Stomach (tissue), 19 donors: Measurements from ENCODE around the gene TNNI2. TPM values are rescaled to one million over a fixed set of nuclear protein-coding genes. Genes with fewer than 3 reads are reported as not detected.

ENCODE experiments used
- DNase-seq, 2 donors: peaks; one replicate each; pipeline versions ENCODE4 v3.0.0 to v3.0.0-alpha.2; 2013 to 2019
- H3K27ac ChIP-seq, 5 donors: fragments of 200-600 bp in 4 of 5; sonication (generic) in 4 of 5; one replicate each; pipeline ENCODE4 v1.5.1; 2013 to 2019; ENCODE audit warnings: mild to moderate bottlenecking in 1 of 5, moderate library complexity in 1 of 5
- H3K27me3 ChIP-seq, 3 donors: fragments of 200-600 bp; sonication (generic); one replicate each; pipeline ENCODE4 v1.5.1; 2017 to 2019; ENCODE audit warnings: mixed run types in 1 of 3
- H3K36me3 ChIP-seq, 4 donors: fragments of 200-600 bp; sonication (generic); 1 replicate in 3 of 4; 2 replicates in 1 of 4; pipeline ENCODE4 v1.5.1; 2016 to 2019
- H3K4me1 ChIP-seq, 4 donors: fragments of 200-600 bp; sonication (generic); one replicate each; pipeline ENCODE4 v1.5.1; 2016 to 2019
- H3K4me3 ChIP-seq, 4 donors: fragments of 200-600 bp; sonication (generic) in 3 of 4; one replicate each; pipeline ENCODE4 v1.5.1; 2016 to 2019; ENCODE audit warnings: mild to moderate bottlenecking in 1 of 4
- H3K9me3 ChIP-seq, 4 donors: fragments of 200-600 bp; sonication (generic); one replicate each; pipeline ENCODE4 v1.5.1; 2016 to 2019
- EP300 ChIP-seq: sonication (generic); formaldehyde crosslinking; IDR thresholded peaks from one replicate; pipeline ENCODE4 v1.6.1; 2017; ENCODE audit warnings: antibody characterized with exemption
- POLR2A ChIP-seq, 4 donors: fragments of 450-650 bp; IDR thresholded peaks; one replicate each; pipeline ENCODE4 v1.6.1; 2016; ENCODE audit warnings: antibody characterized with exemption in 4 of 4, control low read depth in 2 of 4, mild to moderate bottlenecking in 1 of 4, moderate library complexity in 1 of 4
- POLR2AphosphoS5 ChIP-seq, 3 donors: sonication (generic); formaldehyde crosslinking; IDR thresholded peaks; one replicate each; pipeline ENCODE4 v1.6.1; 2016; ENCODE audit warnings: antibody characterized with exemption in 3 of 3
- WGBS, 5 donors: extraction: QIAGEN DNeasy Blood & Tissue Kit in 3 of 5; methylation state at CpG; one replicate each; pipeline versions ENCODE4 v1.1.5 to v1.1.7; 2013 to 2018; 5-methylcytosine and 5-hydroxymethylcytosine counted together
- intact Hi-C: fragments of 100-400 bp; cut with DNase I; formaldehyde crosslinking; loops from one replicate; pipeline ENCODE4 v1.15.1; 2023; ENCODE audit warnings: low total_unique reads
- long read RNA-seq, 10 donors: transcript quantifications; one replicate each; lab custom pipeline, GENCODE V29; 2026
- polyA plus RNA-seq, 3 donors: library from polyadenylated mRNA; stranded (reverse); fragments of 200-250 nt; gene quantifications; one replicate each; pipeline ENCODE4 v1.2.3, GENCODE V29; 2013
- total RNA-seq, 5 donors: library from RNA; depleted of rRNA; stranded (reverse); fragments of >200 nt; gene quantifications; one replicate each; pipeline versions ENCODE4 v1.1.0 to v1.2.3, GENCODE V29; 2014 to 2016
- TF ChIP-seq, protein P1 (sequence below), 7 experiments: fragments of 450-650 bp in 4 of 7; fragments of 200-600 bp in 3 of 7; sonication (generic) in 3 of 7; IDR thresholded peaks; one replicate each; pipeline ENCODE4 v1.5.1; 2016 to 2019; ENCODE audit warnings: antibody characterized with exemption in 7 of 7, control low read depth in 2 of 7, mild to moderate bottlenecking in 1 of 7
- donor health status: healthy with polysubstance abuse.
- donor health status: Bipolar disorder and iron deficiency.
- donor health status: healthy.

Gene TNNI2
- total RNA-seq (1 to 10 TPM in 1 of 5 donors, not detected in 4; 7.2 TPM), polyA plus RNA-seq (10 to 100 TPM in 2 of 3 donors, under 1 TPM in 1; 0.93 to 23.4 (median 17.0) TPM)
- long read RNA-seq, donor 1, result 0 reads
- long read RNA-seq, donor 2, partial matches to known transcripts, result 0 of 5 reads
- long read RNA-seq, donor 2, other reads (novel, unspliced or antisense), result 5 of 5 reads
- long read RNA-seq, donor 3, result 0 reads
- long read RNA-seq, donor 4, result 0 reads
- long read RNA-seq, donor 5, result 0 reads
- long read RNA-seq, donor 6, result 0 reads
- long read RNA-seq, donor 7, result 0 reads
- long read RNA-seq, donor 8, result 0 reads
- long read RNA-seq, donor 9, result 0 reads
- long read RNA-seq, donor 10, result 0 reads

DNA sequence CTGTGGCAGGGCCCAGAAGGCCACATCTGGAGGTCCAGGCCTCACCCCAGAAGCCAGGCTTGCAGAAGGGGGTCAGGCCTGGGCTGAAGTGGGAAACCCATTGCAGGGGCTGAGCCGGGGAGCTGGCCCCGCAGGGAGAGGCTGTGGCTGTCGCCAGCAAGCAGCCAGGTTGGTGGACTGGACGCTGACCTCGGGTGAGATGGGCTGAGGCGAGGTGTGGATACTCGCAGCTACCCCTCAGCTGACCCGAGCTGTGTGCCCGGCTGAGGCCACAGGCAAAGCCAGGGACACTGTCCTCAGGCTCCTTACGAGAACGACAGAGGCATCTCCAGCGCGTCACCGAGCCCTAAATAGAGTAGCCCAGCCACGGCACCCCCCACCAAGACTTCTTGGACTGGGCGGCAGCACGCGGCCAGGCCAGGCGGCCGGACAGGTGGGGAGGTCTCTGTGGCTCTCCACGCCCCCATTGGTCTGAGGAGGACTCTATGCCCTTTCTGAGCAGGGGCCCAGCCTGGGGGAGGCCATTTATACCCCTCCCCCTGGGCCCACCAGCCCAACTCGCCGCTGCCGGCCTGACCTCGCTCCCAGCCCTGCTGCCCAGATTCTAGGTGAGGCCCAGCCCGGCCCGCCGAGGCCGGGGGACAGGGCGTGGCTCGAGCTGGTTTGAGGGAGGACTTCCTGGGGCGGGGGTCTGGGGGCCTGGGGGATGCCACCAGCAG is at the start of gene TNNI2:
TSS of gene TNNI2 (plus strand) at position 556 of the 719 bp plus-strand sequence. CDS start 716 bp downstream, outside the sequence.
- WGBS, 5 donors, result 80 to 89% (median 82%) methylated on average over 20 to 32 of the region's 32 CpGs
- TF ChIP-seq EP300, result no peak
- TF ChIP-seq, protein P1, sequence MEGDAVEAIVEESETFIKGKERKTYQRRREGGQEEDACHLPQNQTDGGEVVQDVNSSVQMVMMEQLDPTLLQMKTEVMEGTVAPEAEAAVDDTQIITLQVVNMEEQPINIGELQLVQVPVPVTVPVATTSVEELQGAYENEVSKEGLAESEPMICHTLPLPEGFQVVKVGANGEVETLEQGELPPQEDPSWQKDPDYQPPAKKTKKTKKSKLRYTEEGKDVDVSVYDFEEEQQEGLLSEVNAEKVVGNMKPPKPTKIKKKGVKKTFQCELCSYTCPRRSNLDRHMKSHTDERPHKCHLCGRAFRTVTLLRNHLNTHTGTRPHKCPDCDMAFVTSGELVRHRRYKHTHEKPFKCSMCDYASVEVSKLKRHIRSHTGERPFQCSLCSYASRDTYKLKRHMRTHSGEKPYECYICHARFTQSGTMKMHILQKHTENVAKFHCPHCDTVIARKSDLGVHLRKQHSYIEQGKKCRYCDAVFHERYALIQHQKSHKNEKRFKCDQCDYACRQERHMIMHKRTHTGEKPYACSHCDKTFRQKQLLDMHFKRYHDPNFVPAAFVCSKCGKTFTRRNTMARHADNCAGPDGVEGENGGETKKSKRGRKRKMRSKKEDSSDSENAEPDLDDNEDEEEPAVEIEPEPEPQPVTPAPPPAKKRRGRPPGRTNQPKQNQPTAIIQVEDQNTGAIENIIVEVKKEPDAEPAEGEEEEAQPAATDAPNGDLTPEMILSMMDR (IDR thresholded peaks at IDR 0.05), result no peak
- TF ChIP-seq POLR2AphosphoS5 (IDR thresholded peaks at IDR 0.05), result no peak
- no peak for TF ChIP-seq POLR2A (IDR thresholded peaks at IDR 0.05)
- H3K4me3 ChIP-seq, result no peak within 1 kb of the TSS
- peaks cover 0 to 46% (median 21%) of the 10 kb centered on the region in 4 donors for H3K4me1 ChIP-seq
- DNase-seq, result no peak
- no peaks in the 10 kb centered on the region for H3K36me3 ChIP-seq
- H3K27ac ChIP-seq, result peak within 1 kb of the TSS in 3 of 5 donors; percentile 39 to 84 (median 74)
- intact Hi-C loops, result no loop called here
- H3K9me3 ChIP-seq, result no peaks in the 10 kb centered on the region
- peaks cover 0 to 9% (median 0%) of the 10 kb centered on the region in 3 donors for H3K27me3 ChIP-seq

DNA sequence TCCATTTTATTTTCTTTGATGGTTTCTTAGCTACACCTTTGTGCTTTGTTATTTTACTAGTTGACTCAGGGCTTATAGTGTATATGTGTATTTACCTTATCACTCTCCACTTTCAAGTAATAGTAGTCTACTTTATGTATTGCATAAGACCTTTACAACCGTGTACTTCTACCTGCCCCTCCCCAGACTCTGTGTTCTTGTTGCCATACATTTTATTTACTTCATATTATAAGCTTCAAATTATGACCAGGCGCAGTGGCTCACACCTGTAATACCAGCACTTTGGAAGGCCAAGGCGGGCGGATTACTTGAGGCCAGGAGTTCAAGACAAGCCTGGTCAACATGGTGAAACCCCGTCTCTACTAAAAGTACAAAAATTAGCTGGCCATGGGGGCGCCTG is 46.9 kb upstream of the TNNI2 start:
- Histone ChIP-seq H3K27me3 (peaks cover 0 to 24% (median 0%) of the 10 kb centered on the region in 3 donors), H3K4me3 (no peak overlapping the region), H3K9me3 (no peaks in the 10 kb centered on the region), H3K4me1 (peaks cover 0 to 3% (median 0%) of the 10 kb centered on the region in 4 donors), H3K36me3 (no peaks in the 10 kb centered on the region), H3K27ac (no peak overlapping the region)
- 73 to 82% (median 76%) methylated on average over 6 of the region's 6 CpGs for WGBS, 5 donors
- TF ChIP-seq POLR2A (IDR thresholded peaks at IDR 0.05), result no peak
- TF ChIP-seq, protein P1 (IDR thresholded peaks at IDR 0.05), result no peak
- no peak for TF ChIP-seq POLR2AphosphoS5 (IDR thresholded peaks at IDR 0.05)
- TF ChIP-seq EP300, result no peak
- intact Hi-C loops, result no loop called here
- DNase-seq, result peak in 1 of 2 donors; percentile 39

DNA sequence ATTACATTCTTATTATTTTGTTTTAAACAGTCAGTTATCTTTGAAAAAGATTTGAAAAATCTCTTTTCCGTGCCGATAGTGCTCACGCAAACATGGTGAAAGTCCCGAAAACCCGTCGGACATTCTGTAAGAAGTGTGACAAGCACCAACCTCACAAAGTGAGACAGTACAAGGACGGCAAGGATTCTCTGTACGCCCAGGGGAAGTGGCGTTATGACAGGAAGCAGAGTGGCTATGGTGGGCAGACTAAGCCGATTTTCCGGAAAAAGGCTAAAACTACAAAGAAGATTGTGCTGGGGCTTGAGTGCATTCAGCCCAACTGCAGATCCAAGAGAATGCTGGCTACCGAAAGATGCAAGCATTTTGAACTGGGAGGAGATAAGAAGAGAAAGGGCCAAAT is 46.3 kb upstream of the TNNI2 start:
- Histone ChIP-seq H3K4me3 (no peak overlapping the region), H3K27ac (no peak overlapping the region), H3K4me1 (peaks cover 0 to 3% (median 0%) of the 10 kb centered on the region in 4 donors), H3K36me3 (no peaks in the 10 kb centered on the region), H3K27me3 (peaks cover 0 to 27% (median 0%) of the 10 kb centered on the region in 3 donors), H3K9me3 (no peaks in the 10 kb centered on the region)
- WGBS, 5 donors, result 73 to 84% (median 78%) methylated on average over 12 of the region's 12 CpGs
- intact Hi-C loops, result no loop called here
- TF ChIP-seq POLR2AphosphoS5 (IDR thresholded peaks at IDR 0.05) (no peak), POLR2A (IDR thresholded peaks at IDR 0.05) (no peak), EP300 (no peak)
- TF ChIP-seq, protein P1 (IDR thresholded peaks at IDR 0.05), result no peak
- DNase-seq, result no peak

DNA sequence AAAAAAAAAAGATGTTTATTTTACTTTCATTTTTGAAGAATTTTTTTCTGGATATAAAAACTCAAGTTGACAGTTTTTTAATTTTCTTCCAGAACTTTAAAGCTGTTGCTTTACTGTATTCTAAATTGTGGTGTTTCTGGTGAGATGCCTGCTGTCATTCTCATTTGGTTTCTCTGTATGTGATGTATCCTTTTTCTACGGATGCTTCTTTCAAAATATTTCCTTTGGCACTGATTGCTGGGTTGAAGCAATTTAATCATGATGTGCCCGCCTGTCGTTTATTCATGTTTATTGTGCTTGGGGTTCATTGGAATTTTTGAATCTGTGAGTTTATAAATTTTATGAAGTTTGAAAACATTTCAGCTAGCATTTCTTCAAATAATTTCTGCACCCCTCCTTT is 45.7 kb upstream of the TNNI2 start:
- intact Hi-C loops, result no loop called here
- Histone ChIP-seq H3K4me1 (peaks cover 0 to 3% (median 0%) of the 10 kb centered on the region in 4 donors), H3K27ac (no peak overlapping the region), H3K9me3 (no peaks in the 10 kb centered on the region), H3K36me3 (no peaks in the 10 kb centered on the region), H3K4me3 (no peak overlapping the region), H3K27me3 (peaks cover 0 to 34% (median 0%) of the 10 kb centered on the region in 3 donors)
- DNase-seq, result no peak
- WGBS, 5 donors, result 60 to 69% (median 66%) methylated on average over 3 of the region's 3 CpGs
- TF ChIP-seq, protein P1 (IDR thresholded peaks at IDR 0.05), result no peak
- TF ChIP-seq EP300 (no peak), POLR2A (IDR thresholded peaks at IDR 0.05) (no peak), POLR2AphosphoS5 (IDR thresholded peaks at IDR 0.05) (no peak)
